ENCODE data around the gene LMAN2L.
A peak's percentile ranks its signal among the peaks of the same experiment; 100 is the strongest.

LMAN2L gene

DNA sequence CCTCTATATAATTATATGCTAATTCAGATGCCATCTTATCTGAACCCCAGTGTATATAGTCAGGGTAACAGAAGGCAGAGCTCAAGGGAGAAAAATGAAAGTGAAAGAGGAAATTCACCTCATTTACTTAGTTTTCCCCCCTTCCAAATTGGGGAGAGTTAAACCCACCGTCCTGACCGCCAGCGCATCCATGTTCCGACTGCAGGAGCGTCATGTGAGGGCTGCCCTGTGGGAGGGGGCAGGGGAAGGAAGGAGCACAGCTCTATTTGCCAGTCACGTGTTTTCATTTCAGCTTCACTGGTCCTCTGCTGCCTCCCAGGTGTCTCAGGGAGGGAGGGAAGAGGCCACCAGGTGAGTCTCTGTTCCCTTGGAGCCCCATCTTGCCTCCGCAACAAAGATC lies 34.1 kb upstream of the LMAN2L start:
- H3K27ac ChIP-seq (ENCODE audit: low read length), result peak overlapping the region; percentile 77
- no peaks in the 10 kb centered on the region for H3K9me3 ChIP-seq (ENCODE audit: insufficient read depth, low read length, severe bottlenecking)
- H3K4me1 ChIP-seq (ENCODE audit: insufficient read depth, low read length), result peaks cover 25% of the 10 kb centered on the region
- H3K79me2 ChIP-seq (ENCODE audit: insufficient read depth, low read length), result peaks cover 20% of the 10 kb centered on the region; the same call in 1 of the 2 replicates
- H2AFZ ChIP-seq (ENCODE audit: low read depth, low read length), result peak overlapping the region; percentile 85
- DNase-seq, result peak; percentile 82
- H3K9ac ChIP-seq (ENCODE audit: low read depth, low read length), result peak overlapping the region; percentile 38; the same call in 1 of the 2 replicates
- TF ChIP-seq, protein P1, sequence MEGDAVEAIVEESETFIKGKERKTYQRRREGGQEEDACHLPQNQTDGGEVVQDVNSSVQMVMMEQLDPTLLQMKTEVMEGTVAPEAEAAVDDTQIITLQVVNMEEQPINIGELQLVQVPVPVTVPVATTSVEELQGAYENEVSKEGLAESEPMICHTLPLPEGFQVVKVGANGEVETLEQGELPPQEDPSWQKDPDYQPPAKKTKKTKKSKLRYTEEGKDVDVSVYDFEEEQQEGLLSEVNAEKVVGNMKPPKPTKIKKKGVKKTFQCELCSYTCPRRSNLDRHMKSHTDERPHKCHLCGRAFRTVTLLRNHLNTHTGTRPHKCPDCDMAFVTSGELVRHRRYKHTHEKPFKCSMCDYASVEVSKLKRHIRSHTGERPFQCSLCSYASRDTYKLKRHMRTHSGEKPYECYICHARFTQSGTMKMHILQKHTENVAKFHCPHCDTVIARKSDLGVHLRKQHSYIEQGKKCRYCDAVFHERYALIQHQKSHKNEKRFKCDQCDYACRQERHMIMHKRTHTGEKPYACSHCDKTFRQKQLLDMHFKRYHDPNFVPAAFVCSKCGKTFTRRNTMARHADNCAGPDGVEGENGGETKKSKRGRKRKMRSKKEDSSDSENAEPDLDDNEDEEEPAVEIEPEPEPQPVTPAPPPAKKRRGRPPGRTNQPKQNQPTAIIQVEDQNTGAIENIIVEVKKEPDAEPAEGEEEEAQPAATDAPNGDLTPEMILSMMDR (IDR thresholded peaks at IDR 0.05; ENCODE audit: borderline replicate concordance, extremely low read depth, low read length, poor library complexity, severe bottlenecking), result peak; percentile 5
- no peak for TF ChIP-seq EZH2 (IDR thresholded peaks at IDR 0.05; ENCODE audit: borderline replicate concordance, low read depth, low read length, severe bottlenecking)
- peak overlapping the region in 1 of 2 experiments; percentile 52; a peak in 2 of 4 replicates for H3K4me3 ChIP-seq (ENCODE audit: low read depth in 1 of 2, low read length in 2 of 2)
- peak; percentile 91 for ATAC-seq (ENCODE audit: insufficient read depth, low read depth)
- H3K27me3 ChIP-seq (ENCODE audit: insufficient read depth, low read length, poor library complexity), result no peaks in the 10 kb centered on the region
- H3K36me3 ChIP-seq (ENCODE audit: insufficient read depth, low read length), result peaks cover 6% of the 10 kb centered on the region; the same call in 1 of the 2 replicates
- peak overlapping the region; percentile 74 for H3K4me2 ChIP-seq (ENCODE audit: insufficient read depth, low read length)
- no peaks in the 10 kb centered on the region for H4K20me1 ChIP-seq (ENCODE audit: insufficient read depth, low read length)

- Histone ChIP-seq H3K4me1 (ENCODE audit: insufficient read depth, low read length) (peaks cover 27% of the 10 kb centered on the region), H3K27ac (ENCODE audit: low read length) (peak overlapping the region; percentile 69), H3K9me3 (ENCODE audit: insufficient read depth, low read length, severe bottlenecking) (no peaks in the 10 kb centered on the region), H3K79me2 (ENCODE audit: insufficient read depth, low read length) (peaks cover 22% of the 10 kb centered on the region), H3K36me3 (ENCODE audit: insufficient read depth, low read length) (peaks cover 6% of the 10 kb centered on the region; the same call in 1 of the 2 replicates), H3K4me2 (ENCODE audit: insufficient read depth, low read length) (peak overlapping the region; percentile 74), H3K4me3 (ENCODE audit: low read depth in 1 of 2, low read length in 2 of 2) (peak overlapping the region in 1 of 2 experiments; percentile 45; a peak in 2 of 4 replicates), H3K27me3 (ENCODE audit: insufficient read depth, low read length, poor library complexity) (no peaks in the 10 kb centered on the region), H3K9ac (ENCODE audit: low read depth, low read length) (peak overlapping the region; percentile 44), H4K20me1 (ENCODE audit: insufficient read depth, low read length) (no peaks in the 10 kb centered on the region), H2AFZ (ENCODE audit: low read depth, low read length) (no peak overlapping the region)
- no peak for TF ChIP-seq EZH2 (IDR thresholded peaks at IDR 0.05; ENCODE audit: borderline replicate concordance, low read depth, low read length, severe bottlenecking)
- TF ChIP-seq, protein P1 (IDR thresholded peaks at IDR 0.05; ENCODE audit: borderline replicate concordance, extremely low read depth, low read length, poor library complexity, severe bottlenecking), result no peak
- no peak for DNase-seq
- no peak for ATAC-seq (ENCODE audit: insufficient read depth, low read depth)
Observed at GRCh38 chr2:96772903-96773671, 33.2 kb upstream of the LMAN2L start.

DNA sequence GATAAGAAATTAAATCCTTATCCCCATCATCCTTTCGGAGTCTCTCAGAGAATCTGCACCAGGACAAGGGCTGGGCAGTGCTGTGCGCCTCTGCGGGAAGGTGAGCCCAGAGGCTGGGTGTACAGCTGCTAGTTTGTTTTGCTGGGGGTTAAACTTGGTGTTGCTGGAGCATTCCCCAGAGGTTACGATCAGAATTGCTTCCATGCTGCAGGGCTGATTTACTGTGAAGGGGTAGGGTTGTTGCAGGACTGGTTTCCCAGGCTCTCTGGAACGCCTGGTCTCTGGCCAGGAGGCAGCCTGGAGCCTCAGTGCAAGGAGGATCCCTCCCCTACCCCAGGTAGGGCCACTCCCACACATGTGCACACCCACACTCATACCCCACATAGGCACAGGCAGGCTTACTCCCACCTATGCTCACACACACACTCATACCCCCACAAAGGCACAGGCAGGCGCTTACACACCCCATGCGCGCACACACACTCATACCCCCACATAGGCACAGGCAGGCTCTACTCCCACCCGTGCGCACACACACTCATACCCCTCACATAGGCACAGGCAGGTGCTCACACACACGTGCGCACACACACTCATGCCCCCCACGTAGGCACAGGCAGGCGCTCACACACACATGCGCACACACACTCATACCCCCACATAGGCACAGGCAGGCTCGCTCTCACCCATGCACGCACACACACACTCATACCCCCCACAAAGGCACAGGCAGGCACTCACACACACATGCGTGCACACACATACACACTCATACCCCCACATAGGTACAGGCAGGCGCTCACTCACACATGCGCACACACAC lies 32.1 kb upstream of the LMAN2L start:
- H3K27ac ChIP-seq (ENCODE audit: low read length), result peak overlapping the region; percentile 44; the same call in 1 of the 2 replicates
- H3K4me3 ChIP-seq (ENCODE audit: low read depth in 1 of 2, low read length in 2 of 2), result no peak overlapping the region
- H3K9ac ChIP-seq (ENCODE audit: low read depth, low read length), result no peak overlapping the region
- H3K27me3 ChIP-seq (ENCODE audit: insufficient read depth, low read length, poor library complexity), result no peaks in the 10 kb centered on the region
- ATAC-seq (ENCODE audit: insufficient read depth, low read depth) (no peak), DNase-seq (no peak)
- no peak overlapping the region for H3K4me2 ChIP-seq (ENCODE audit: insufficient read depth, low read length)
- peaks cover 33% of the 10 kb centered on the region for H3K4me1 ChIP-seq (ENCODE audit: insufficient read depth, low read length)
- no peaks in the 10 kb centered on the region for H3K9me3 ChIP-seq (ENCODE audit: insufficient read depth, low read length, severe bottlenecking)
- peaks cover 11% of the 10 kb centered on the region; the same call in 1 of the 2 replicates for H3K36me3 ChIP-seq (ENCODE audit: insufficient read depth, low read length)
- H3K79me2 ChIP-seq (ENCODE audit: insufficient read depth, low read length), result peaks cover 27% of the 10 kb centered on the region
- no peak overlapping the region for H2AFZ ChIP-seq (ENCODE audit: low read depth, low read length)
- TF ChIP-seq, protein P1 (IDR thresholded peaks at IDR 0.05; ENCODE audit: borderline replicate concordance, extremely low read depth, low read length, poor library complexity, severe bottlenecking), result no peak
- TF ChIP-seq EZH2 (IDR thresholded peaks at IDR 0.05; ENCODE audit: borderline replicate concordance, low read depth, low read length, severe bottlenecking), result no peak
- no peaks in the 10 kb centered on the region for H4K20me1 ChIP-seq (ENCODE audit: insufficient read depth, low read length)
